ENCODE measurements around the gene C5orf46. TPM values are rescaled to one million over a fixed set of nuclear protein-coding genes. Genes with fewer than 3 reads are reported as not detected.

Gene C5orf46
- total and polyA plus RNA-seq, 9 of the 15 experiments (the other 6 are each of a cell fraction or from before 2014, with no cell fraction given): not detected

- Histone ChIP-seq H3K79me2 (ENCODE audit: control insufficient read depth, insufficient read depth, low read length) (no peaks in the 10 kb centered on the region), H3K9me1 (ENCODE audit: control insufficient read depth, insufficient read depth, low read length) (no peaks in the 10 kb centered on the region), H2AFZ (ENCODE audit: low read depth, low read length) (no peak overlapping the region), H3K27ac (ENCODE audit: extremely low read depth, low read depth, low read length) (no peak overlapping the region), H3K4me2 (ENCODE audit: insufficient read depth, low read length) (no peak overlapping the region), H3K9me3 (replicated peaks; ENCODE audit: control insufficient read depth, insufficient read depth, low read depth, low read length) (no peaks in the 10 kb centered on the region; the same call in 1 of the 2 replicates), H3K4me3 (no peak overlapping the region), H3K4me1 (replicated peaks in 1 of 2; ENCODE audit: control insufficient read depth in 2 of 2, insufficient read depth in 2 of 2, low read length in 2 of 2) (no peaks in the 10 kb centered on the region), H3K27me3 (ENCODE audit: control insufficient read depth in 2 of 2, insufficient read depth in 2 of 2, low read length in 2 of 2) (no peaks in the 10 kb centered on the region), H3K9ac (ENCODE audit: insufficient read depth in 1 of 2, low read depth in 2 of 2, low read length in 2 of 2) (no peak overlapping the region), H4K20me1 (replicated peaks; ENCODE audit: control insufficient read depth, insufficient read depth, low read length) (no peaks in the 10 kb centered on the region), H3K36me3 (ENCODE audit: control insufficient read depth, insufficient read depth, low read length) (no peaks in the 10 kb centered on the region)
- BruUV-seq (replicated peaks): no TSS peak
- DNase-seq (ENCODE audit: extremely low read depth in 1 of 4, low spot score in 3 of 4) (no peak), FAIRE-seq (no peak), ATAC-seq (no peak)
- intact Hi-C loops (cut with micrococcal nuclease): loop anchor here (10.0 kb wide), 2 partner anchors 472 to 852 kb away; no protein-coding TSS in a partner anchor
- in situ Hi-C loops (cut with MboI): no loop called here
- POLR2A ChIA-PET: interaction anchor here (0.7 kb wide), 1 partner anchor 53 kb away, joined by 3 read pairs; no protein-coding TSS in a partner anchor
- under 1% methylated on average over 6 of the region's 6 CpGs for WGBS (ENCODE audit: insufficient coverage, low coverage, missing lambda C conversion rate)
- CTCF ChIA-PET (ENCODE audit: low intra/inter-chr PET ratio): no interaction called here
- TF ChIP-seq MBD2 (IDR thresholded peaks at IDR 0.05; ENCODE audit: borderline replicate concordance, low read depth) (no peak), HDAC8 (tag; IDR thresholded peaks at IDR 0.05) (no peak), ELK3 (CRISPR knock-in tag; IDR thresholded peaks at IDR 0.05) (no peak), ZNF316 (IDR thresholded peaks at IDR 0.05) (no peak), ZFP91 (CRISPR knock-in tag; IDR thresholded peaks at IDR 0.05) (no peak), ZFP30 (CRISPR knock-in tag; IDR thresholded peaks at IDR 0.05; ENCODE audit: borderline replicate concordance) (no peak), ELK1 (CRISPR knock-in tag; IDR thresholded peaks at IDR 0.05) (no peak), TBP (optimal IDR thresholded peaks at IDR 0.05; ENCODE audit: low read depth, low read length) (no peak), RFX1 (IDR thresholded peaks at IDR 0.05) (no peak), EGR1 (conservative IDR thresholded peaks at IDR 0.05) (no peak), CEBPB (tag; IDR thresholded peaks at IDR 0.05) (no peak), SMAD3 (CRISPR knock-in tag; conservative IDR thresholded peaks at IDR 0.05) (no peak), L3MBTL2 (IDR thresholded peaks at IDR 0.05) (no peak), CREB3L1 (IDR thresholded peaks at IDR 0.05; ENCODE audit: borderline replicate concordance, low read depth) (no peak), MEF2D (tag; conservative IDR thresholded peaks at IDR 0.05; ENCODE audit: low read depth) (no peak)
Measured at GRCh38 chr5:147882586-147883313, 23.6 kb downstream of the C5orf46 start.
